Measurements from ENCODE around the gene TMEM238.
A peak's percentile ranks its signal among the peaks of the same experiment; 100 is the strongest.

Gene TMEM238

GRCh38 chr19:55358493-55358892 lies 25.6 kb downstream of the TMEM238 start:
- no peak for DNase-seq
- peaks cover 13% of the 10 kb centered on the region for H3K27me3 ChIP-seq (replicated peaks; ENCODE audit: control insufficient read depth, insufficient read depth, low read length, poor library complexity, severe bottlenecking)
- no peak overlapping the region for H3K4me3 ChIP-seq (ENCODE audit: insufficient read depth, low read depth, low read length, poor library complexity, severe bottlenecking)
- no peaks in the 10 kb centered on the region for H3K9me3 ChIP-seq (ENCODE audit: control insufficient read depth, low read length)
- peaks cover 12% of the 10 kb centered on the region for H3K4me1 ChIP-seq (ENCODE audit: control insufficient read depth, insufficient read depth, low read length, poor library complexity, severe bottlenecking)
- H3K36me3 ChIP-seq (ENCODE audit: control insufficient read depth, insufficient read depth, low read length): no peaks in the 10 kb centered on the region
- no peak overlapping the region for H3K27ac ChIP-seq (ENCODE audit: insufficient read depth, low read length, poor library complexity, severe bottlenecking)

- H3K27me3 ChIP-seq (replicated peaks; ENCODE audit: control insufficient read depth, insufficient read depth, low read length, poor library complexity, severe bottlenecking): peaks cover 21% of the 10 kb centered on the region
- H3K9me3 ChIP-seq (ENCODE audit: control insufficient read depth, low read length): no peaks in the 10 kb centered on the region
- H3K4me3 ChIP-seq (ENCODE audit: insufficient read depth, low read depth, low read length, poor library complexity, severe bottlenecking): no peak overlapping the region
- H3K4me1 ChIP-seq (ENCODE audit: control insufficient read depth, insufficient read depth, low read length, poor library complexity, severe bottlenecking): peaks cover 21% of the 10 kb centered on the region
- H3K36me3 ChIP-seq (ENCODE audit: control insufficient read depth, insufficient read depth, low read length): no peaks in the 10 kb centered on the region
- H3K27ac ChIP-seq (ENCODE audit: insufficient read depth, low read length, poor library complexity, severe bottlenecking): no peak overlapping the region
- no peak for DNase-seq
Observed at GRCh38 chr19:55355213-55355821, 28.8 kb downstream of the TMEM238 start.

- H3K9me3 ChIP-seq (ENCODE audit: control insufficient read depth, low read length): no peaks in the 10 kb centered on the region
- H3K4me3 ChIP-seq (ENCODE audit: insufficient read depth, low read depth, low read length, poor library complexity, severe bottlenecking): peak within 1 kb of the TSS; percentile 52
- H3K4me1 ChIP-seq (ENCODE audit: control insufficient read depth, insufficient read depth, low read length, poor library complexity, severe bottlenecking): peaks cover 21% of the 10 kb centered on the region
- no peak within 1 kb of the TSS for H3K27ac ChIP-seq (ENCODE audit: insufficient read depth, low read length, poor library complexity, severe bottlenecking)
- H3K36me3 ChIP-seq (ENCODE audit: control insufficient read depth, insufficient read depth, low read length): no peaks in the 10 kb centered on the region
- no peak for DNase-seq
- peaks cover 21% of the 10 kb centered on the region for H3K27me3 ChIP-seq (replicated peaks; ENCODE audit: control insufficient read depth, insufficient read depth, low read length, poor library complexity, severe bottlenecking)
Observed at GRCh38 chr19:55354698-55355212, 29.3 kb downstream of the TMEM238 start, which contains the start of gene COX6B2. COX6B2 (minus strand) TSS chr19:55354719; CDS start chr19:55354521, 198 bp downstream.

DNA sequence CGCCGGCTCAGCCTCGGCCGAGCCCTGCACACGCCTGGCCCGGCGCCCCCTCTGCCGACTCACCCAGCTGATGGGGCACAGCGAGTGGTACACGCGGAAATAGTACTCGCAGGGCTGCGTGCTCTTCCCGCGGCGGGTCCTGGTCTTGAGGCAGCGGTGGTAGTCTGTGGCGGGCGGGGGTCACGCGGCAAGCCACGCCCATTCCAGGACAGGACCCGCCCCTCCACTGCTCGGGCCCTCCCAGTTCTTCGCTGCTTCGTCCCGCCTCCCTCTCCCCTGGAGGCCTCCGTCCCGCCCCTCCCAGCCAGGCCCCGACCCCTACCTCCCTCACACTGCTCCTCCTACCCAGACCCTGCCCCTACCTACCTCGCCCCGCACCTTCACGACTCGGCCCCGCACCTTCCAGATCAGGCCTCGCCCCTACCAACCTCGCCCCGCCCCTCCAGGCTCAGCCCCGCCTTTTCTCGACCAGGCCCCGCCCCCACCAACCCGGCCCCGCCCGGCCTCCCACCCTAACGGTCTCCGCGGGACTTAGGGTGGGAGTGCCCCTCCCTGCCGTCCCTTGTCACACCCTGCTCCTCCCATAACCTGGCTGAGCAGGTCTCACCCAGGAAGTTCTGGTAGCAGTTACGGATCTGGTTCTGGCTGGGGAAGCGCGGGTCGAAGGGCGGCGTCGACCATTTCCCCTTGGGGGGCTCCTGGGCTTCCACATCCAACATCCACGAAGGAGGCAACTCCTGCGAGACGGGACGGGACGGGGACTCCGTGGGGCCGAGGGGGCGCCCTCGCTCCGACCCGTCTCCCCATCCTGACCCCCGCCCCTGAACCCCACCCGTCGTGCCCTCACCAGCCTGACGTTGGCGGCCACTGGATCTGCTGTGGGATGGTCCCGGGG lies 30.0 kb downstream of the TMEM238 start:
- H3K27me3 ChIP-seq (replicated peaks; ENCODE audit: control insufficient read depth, insufficient read depth, low read length, poor library complexity, severe bottlenecking): peaks cover 21% of the 10 kb centered on the region
- H3K4me3 ChIP-seq (ENCODE audit: insufficient read depth, low read depth, low read length, poor library complexity, severe bottlenecking): peak overlapping the region; percentile 52
- DNase-seq: peak; percentile 51 to 71 (median 66)
- no peaks in the 10 kb centered on the region for H3K36me3 ChIP-seq (ENCODE audit: control insufficient read depth, insufficient read depth, low read length)
- H3K4me1 ChIP-seq (ENCODE audit: control insufficient read depth, insufficient read depth, low read length, poor library complexity, severe bottlenecking): peaks cover 21% of the 10 kb centered on the region
- H3K9me3 ChIP-seq (ENCODE audit: control insufficient read depth, low read length): no peaks in the 10 kb centered on the region
- no peak overlapping the region for H3K27ac ChIP-seq (ENCODE audit: insufficient read depth, low read length, poor library complexity, severe bottlenecking)

GRCh38 chr19:55353356-55353802 lies 30.7 kb downstream of the TMEM238 start:
- H3K36me3 ChIP-seq (ENCODE audit: control insufficient read depth, insufficient read depth, low read length): no peaks in the 10 kb centered on the region
- peaks cover 21% of the 10 kb centered on the region for H3K27me3 ChIP-seq (replicated peaks; ENCODE audit: control insufficient read depth, insufficient read depth, low read length, poor library complexity, severe bottlenecking)
- no peaks in the 10 kb centered on the region for H3K9me3 ChIP-seq (ENCODE audit: control insufficient read depth, low read length)
- H3K4me3 ChIP-seq (ENCODE audit: insufficient read depth, low read depth, low read length, poor library complexity, severe bottlenecking): peak overlapping the region; percentile 52
- DNase-seq: no peak
- no peak overlapping the region for H3K27ac ChIP-seq (ENCODE audit: insufficient read depth, low read length, poor library complexity, severe bottlenecking)
- peaks cover 21% of the 10 kb centered on the region for H3K4me1 ChIP-seq (ENCODE audit: control insufficient read depth, insufficient read depth, low read length, poor library complexity, severe bottlenecking)

GRCh38 chr19:55352549-55353145 lies 31.4 kb downstream of the TMEM238 start:
- peaks cover 21% of the 10 kb centered on the region for H3K27me3 ChIP-seq (replicated peaks; ENCODE audit: control insufficient read depth, insufficient read depth, low read length, poor library complexity, severe bottlenecking)
- no peaks in the 10 kb centered on the region for H3K36me3 ChIP-seq (ENCODE audit: control insufficient read depth, insufficient read depth, low read length)
- no peak overlapping the region for H3K4me3 ChIP-seq (ENCODE audit: insufficient read depth, low read depth, low read length, poor library complexity, severe bottlenecking)
- no peaks in the 10 kb centered on the region for H3K9me3 ChIP-seq (ENCODE audit: control insufficient read depth, low read length)
- no peak for DNase-seq
- no peak overlapping the region for H3K27ac ChIP-seq (ENCODE audit: insufficient read depth, low read length, poor library complexity, severe bottlenecking)
- peaks cover 21% of the 10 kb centered on the region for H3K4me1 ChIP-seq (ENCODE audit: control insufficient read depth, insufficient read depth, low read length, poor library complexity, severe bottlenecking)

DNA sequence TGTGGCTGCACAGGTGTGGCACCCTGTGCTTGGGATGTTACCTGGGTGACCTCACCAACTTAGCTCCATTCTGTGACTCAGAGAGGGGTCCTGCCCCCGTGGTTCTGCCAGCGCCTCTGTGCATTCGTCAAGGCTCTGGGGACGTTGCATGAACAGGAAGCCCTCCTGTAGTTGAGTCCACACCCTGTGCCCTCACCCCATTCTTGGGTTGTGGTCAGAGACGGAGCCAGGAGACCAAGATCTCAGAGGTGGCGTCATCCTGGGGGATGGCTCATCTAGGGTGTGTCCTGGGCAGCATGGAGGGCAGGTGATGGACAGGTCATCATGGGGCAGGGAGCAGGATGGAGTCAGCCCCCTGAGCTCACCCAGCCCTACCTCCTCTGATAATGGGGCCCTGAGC lies 32.1 kb downstream of the TMEM238 start:
- DNase-seq: no peak
- peaks cover 21% of the 10 kb centered on the region for H3K4me1 ChIP-seq (ENCODE audit: control insufficient read depth, insufficient read depth, low read length, poor library complexity, severe bottlenecking)
- H3K36me3 ChIP-seq (ENCODE audit: control insufficient read depth, insufficient read depth, low read length): no peaks in the 10 kb centered on the region
- peaks cover 21% of the 10 kb centered on the region for H3K27me3 ChIP-seq (replicated peaks; ENCODE audit: control insufficient read depth, insufficient read depth, low read length, poor library complexity, severe bottlenecking)
- H3K4me3 ChIP-seq (ENCODE audit: insufficient read depth, low read depth, low read length, poor library complexity, severe bottlenecking): no peak overlapping the region
- H3K27ac ChIP-seq (ENCODE audit: insufficient read depth, low read length, poor library complexity, severe bottlenecking): no peak overlapping the region
- no peaks in the 10 kb centered on the region for H3K9me3 ChIP-seq (ENCODE audit: control insufficient read depth, low read length)

DNA sequence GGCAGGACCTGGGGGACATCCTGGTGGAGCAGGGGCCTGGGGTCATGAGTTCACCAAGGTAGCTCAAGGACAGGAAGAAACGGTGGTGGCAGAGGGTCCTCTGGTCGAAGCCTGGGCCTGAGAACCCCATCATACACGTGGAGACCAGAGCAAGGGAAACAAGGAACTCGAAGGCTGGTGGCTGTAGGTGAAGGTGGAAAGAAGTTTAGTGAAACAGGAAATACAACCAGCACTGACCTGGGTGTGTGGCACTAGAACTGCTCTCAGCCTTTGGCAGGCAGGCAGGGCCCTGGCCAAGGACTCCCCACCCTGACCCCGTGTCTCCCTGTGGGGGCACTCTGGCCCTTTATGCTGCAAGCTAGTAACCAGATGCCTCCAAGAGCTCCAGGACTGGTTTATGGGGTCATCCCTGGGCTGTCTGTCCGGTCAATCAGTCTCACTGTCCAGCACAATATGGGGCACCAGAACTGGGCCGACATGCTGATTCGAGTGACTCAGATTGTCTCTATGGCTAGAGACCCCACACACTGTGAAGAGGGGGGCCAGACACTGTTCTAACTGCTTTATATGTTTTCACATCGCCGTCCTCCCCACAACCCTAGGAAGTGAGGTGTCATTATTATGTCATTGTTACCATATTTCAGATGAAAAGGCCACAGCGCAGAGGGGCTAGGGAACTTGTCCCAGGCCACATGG lies 33.3 kb downstream of the TMEM238 start:
- peaks cover 21% of the 10 kb centered on the region for H3K4me1 ChIP-seq (ENCODE audit: control insufficient read depth, insufficient read depth, low read length, poor library complexity, severe bottlenecking)
- no peaks in the 10 kb centered on the region for H3K36me3 ChIP-seq (ENCODE audit: control insufficient read depth, insufficient read depth, low read length)
- no peaks in the 10 kb centered on the region for H3K9me3 ChIP-seq (ENCODE audit: control insufficient read depth, low read length)
- H3K27me3 ChIP-seq (replicated peaks; ENCODE audit: control insufficient read depth, insufficient read depth, low read length, poor library complexity, severe bottlenecking): peaks cover 21% of the 10 kb centered on the region
- H3K27ac ChIP-seq (ENCODE audit: insufficient read depth, low read length, poor library complexity, severe bottlenecking): no peak overlapping the region
- no peak for DNase-seq
- H3K4me3 ChIP-seq (ENCODE audit: insufficient read depth, low read depth, low read length, poor library complexity, severe bottlenecking): no peak overlapping the region

DNA sequence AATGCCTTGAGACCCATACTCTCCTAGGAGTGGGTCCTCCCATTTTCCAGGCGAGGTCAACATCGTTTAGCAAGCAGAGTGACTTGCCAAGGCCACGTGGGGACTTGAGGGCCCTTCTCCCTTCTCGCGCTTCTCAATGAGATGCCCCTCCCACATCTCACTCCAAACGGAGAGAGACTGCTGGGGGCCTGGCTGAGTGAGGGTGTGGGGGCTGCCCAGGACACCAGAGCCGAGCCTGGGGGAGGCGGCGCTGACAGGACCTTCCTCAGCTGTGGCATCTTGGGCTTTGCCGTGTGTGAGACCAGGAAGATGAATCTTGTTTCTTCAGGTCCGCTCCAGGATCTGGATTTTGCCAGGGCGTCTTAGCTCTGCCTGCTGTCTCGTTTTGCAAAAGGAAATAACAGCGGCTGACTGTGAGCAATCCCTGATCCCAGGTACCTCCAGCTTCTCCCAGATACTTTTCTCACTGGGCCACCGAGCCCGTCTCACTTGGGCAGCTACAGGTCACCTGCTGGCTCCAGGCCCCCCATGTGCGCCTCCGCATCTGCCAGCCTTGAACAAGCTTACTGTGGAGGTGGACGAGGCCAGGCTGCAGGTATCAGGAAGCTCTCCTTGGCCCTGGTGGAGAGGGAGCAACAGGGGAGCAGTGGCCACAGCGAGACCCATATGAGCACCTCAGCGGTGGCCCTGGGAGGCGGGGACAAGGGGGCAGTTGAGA lies 35.6 kb downstream of the TMEM238 start:
- Histone ChIP-seq H3K36me3 (ENCODE audit: control insufficient read depth, insufficient read depth, low read length) (peaks cover 4% of the 10 kb centered on the region), H3K4me1 (ENCODE audit: control insufficient read depth, insufficient read depth, low read length, poor library complexity, severe bottlenecking) (peaks cover 9% of the 10 kb centered on the region), H3K4me3 (ENCODE audit: insufficient read depth, low read depth, low read length, poor library complexity, severe bottlenecking) (no peak overlapping the region), H3K27ac (ENCODE audit: insufficient read depth, low read length, poor library complexity, severe bottlenecking) (no peak overlapping the region), H3K27me3 (replicated peaks; ENCODE audit: control insufficient read depth, insufficient read depth, low read length, poor library complexity, severe bottlenecking) (peaks cover 8% of the 10 kb centered on the region), H3K9me3 (ENCODE audit: control insufficient read depth, low read length) (no peaks in the 10 kb centered on the region)
- DNase-seq: no peak
